GM18498 (cell line): ENCODE data around the gene RFPL2.
"Not testable (repeated sequence)": the region's sequence is repeated elsewhere in the genome, so short reads cannot be mapped to it uniquely, and the experiment has no call there.

Experiments used
- ATAC-seq: cut with Tn5 transposase; IDR thresholded peaks from one replicate; pipeline ENCODE4 v1.9.1; 2021; ENCODE audit warnings: mild to moderate bottlenecking, moderate library complexity; ENCODE audit not compliant: unreplicated experiment

RFPL2 gene

DNA sequence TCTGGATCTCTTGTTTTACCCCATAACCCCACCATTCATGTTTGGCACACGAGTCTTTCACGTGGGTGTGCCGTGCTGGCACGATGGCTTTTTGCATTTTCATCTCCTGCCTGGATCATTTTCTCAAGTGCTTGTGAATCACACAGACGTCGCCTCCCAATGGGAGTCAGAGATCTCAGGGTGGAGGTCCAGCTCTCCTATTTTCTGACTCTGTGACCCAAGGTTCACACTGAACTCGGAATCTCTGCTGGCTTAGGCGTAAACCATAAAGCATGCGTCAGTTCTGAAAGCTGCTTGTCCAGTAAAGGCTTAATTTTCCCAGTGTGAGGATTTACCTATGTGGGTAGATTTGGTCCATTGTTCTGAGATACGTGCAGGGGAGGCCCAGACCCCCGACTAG lies 29.8 kb downstream of the RFPL2 start:
- ATAC-seq = no peak

DNA sequence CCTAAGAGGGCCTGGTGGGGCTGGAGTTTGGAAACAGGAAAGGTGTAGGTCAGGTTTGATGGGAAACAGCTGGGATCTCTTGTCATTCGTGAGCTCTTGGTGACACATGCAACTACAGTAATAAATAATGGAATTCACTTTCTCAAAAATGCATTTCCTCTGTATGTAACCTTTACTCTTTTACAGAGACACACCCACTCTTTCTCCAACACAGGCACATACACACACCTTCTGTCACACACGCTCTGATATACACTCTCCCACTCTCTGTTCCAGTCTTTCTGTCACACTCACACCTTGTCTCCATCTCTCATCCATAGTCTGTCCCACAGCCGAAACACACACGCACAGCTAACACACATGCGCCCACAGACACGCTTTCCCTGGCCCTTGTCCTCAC lies 39.2 kb downstream of the RFPL2 start:
- no peak for ATAC-seq

DNA sequence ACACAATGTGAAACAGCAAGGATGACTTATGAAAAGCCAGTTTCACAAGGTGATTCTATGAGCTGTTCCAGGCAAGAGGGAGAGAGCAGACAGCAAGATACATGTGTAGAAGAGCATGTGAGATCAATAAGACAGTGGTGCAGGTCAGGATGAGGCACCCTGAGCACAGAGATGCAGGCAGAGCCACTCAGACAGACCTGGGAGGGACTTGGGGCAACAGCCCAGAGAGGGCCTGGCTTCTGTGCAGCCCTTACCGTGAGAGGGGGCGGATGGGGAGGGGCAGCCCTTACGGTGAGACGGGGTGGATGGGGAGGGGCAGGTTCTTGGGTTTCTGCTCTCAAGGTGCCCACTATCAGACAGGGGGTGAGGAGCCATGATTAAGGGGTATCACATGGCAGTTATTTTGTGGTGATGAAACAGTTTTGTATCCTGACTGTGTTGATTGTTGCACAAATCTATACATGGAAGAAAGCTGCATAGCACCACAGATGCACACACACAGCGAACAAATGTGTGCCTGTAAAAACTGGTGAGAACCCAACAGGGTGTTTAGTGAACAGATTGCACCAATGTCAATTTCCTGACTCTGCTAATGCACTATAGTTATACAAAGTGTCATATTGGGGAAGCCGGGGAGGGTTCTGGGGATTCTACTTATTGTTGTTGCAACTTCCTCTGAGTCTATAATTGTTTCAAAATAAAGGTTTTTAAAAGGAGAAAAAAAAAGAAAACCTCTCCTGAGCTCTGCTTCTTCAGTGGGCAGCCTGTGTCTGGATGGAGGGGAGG lies 40.6 kb downstream of the RFPL2 start:
- ATAC-seq = no peak

DNA sequence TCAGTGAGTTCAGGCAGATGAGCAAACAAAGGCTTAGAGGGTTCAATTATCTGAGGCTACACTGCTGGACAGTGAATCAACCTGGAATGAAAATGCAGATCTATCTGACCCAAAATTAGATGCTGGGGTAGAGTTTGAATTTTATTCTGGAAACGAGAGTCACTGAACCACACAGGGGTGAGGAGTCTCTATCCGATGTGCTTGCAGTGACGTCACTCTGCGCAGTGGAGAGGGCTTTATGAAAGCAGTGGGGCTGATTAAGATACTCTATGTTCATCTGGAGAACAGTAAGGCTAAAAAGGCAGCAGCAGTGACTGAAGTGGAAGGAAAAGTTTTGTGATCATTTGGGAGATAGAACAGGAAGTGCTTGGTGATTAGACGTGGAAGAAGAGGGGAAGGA lies 44.5 kb downstream of the RFPL2 start:
- ATAC-seq = not testable (repeated sequence)

DNA sequence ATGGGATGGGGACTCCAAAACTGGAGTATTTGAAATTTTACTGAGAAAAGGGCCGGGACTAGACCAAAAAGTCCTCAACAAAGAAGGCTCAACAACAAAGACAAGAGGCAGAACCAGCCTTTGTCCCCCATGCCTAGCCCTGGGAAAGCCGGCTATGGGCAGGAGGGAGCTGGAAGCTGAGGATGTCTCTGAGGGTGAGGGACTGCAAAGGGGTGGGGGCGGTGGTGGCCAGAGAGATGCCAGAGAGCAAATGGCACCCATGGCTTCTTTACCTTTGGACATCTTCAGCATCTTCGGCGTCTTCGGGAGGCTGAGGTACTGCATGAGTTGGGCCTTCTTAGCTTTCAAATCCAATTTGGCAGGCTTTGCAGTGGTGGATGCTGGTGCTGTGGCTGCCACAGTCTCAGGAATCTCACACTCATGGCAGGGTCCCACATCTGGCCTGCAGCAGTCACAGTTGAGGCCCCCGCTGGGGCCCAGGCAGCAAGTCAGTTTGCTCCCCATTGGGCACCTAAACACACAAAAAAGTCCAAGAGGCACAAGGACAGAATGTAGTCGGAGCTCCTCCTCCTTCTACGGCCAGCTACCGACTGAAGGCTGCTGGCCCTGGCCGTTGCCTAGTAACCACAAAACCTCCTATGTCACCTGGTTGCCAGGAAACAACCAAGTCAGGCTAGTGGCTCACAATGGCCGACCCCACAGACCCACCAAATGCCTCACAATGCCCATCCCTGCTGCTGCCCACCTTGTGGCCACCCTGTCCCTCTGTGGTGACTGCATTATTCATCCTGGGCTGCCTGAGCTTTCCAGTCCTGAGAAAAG lies 46.0 kb downstream of the RFPL2 start, which contains the start of gene C22orf42:
Gene C22orf42, minus strand, starts transcription at position 592 of the 822 bp plus-strand sequence. Its CDS starts 88 bp downstream, at position 504.
- no peak for ATAC-seq

DNA sequence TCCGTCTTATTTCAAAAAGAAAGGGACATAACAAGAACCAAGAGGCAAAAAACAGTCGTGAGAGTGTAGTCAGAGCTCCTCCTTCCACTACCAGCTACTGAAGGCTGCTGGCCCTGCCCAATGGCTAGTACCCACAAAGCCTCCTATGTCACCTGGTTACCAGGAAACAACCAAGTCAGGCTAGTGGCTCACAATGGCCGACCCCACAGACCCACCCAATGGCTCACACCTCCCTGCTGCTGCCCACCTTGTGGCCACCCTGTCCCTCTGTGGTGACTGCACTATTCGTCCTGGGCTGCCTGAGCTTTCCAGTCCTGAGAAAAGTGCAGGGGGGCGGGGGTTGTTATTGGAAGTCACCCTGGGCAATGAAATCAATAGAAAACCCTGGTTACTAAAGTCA lies 47.2 kb downstream of the RFPL2 start:
- not testable (repeated sequence) for ATAC-seq

DNA sequence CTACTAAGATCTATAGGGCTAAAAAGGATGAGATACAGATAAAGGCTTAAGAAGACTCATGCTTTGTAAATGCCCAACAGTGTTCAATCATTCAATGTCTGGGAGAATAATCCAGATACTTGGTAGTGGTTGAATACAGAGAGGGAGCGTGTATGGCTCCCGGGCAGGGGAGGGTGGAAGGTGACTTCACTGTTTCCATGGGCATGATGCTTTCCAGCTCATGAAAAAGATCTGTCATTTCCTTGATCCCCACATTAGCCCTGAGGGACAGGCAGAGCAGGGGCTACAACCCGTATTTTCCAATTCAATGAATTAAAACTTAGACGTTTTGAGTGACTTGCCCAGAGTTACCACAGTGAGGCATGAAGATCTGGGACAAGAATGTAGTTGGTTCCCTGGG lies 50.1 kb downstream of the RFPL2 start:
- not testable (repeated sequence) for ATAC-seq

DNA sequence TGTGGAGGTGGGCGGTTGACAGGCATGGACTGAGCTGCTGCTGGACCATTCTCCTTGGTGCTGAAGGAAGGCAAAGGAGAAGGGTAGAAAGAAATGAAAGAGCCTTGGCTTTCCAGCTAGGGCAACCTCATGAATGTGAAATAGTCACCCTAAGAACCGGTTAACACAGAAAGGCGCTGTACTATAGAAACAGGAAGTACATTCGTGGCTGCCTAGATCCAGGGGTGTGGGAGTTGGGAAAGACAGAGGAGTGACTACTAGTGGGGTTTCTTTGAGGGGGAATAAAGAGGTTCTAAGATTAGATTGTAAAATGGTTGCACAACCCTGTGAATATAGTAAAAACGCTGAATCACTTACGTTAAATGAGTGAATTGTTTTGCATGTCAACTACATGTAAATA lies 53.2 kb downstream of the RFPL2 start:
- ATAC-seq = not testable (repeated sequence)

DNA sequence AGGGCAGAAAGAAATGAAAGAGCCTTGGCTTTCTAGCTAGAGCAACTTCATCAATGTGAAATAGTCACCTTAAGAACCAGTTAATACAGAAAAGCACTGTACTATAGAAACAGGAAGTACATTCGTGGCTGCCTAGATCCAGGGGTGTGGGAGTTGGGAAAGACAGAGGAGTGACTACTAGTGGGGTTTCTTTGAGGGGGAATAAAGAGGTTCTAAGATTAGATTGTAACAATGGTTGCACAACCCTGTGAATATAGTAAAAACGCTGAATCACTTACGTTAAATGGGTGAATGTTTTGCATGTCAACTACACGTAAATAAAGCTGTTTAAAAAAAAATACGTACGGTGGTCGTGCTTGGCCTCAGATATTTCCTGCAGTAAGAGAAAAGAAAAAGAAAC lies 54.2 kb downstream of the RFPL2 start:
- not testable (repeated sequence) for ATAC-seq

DNA sequence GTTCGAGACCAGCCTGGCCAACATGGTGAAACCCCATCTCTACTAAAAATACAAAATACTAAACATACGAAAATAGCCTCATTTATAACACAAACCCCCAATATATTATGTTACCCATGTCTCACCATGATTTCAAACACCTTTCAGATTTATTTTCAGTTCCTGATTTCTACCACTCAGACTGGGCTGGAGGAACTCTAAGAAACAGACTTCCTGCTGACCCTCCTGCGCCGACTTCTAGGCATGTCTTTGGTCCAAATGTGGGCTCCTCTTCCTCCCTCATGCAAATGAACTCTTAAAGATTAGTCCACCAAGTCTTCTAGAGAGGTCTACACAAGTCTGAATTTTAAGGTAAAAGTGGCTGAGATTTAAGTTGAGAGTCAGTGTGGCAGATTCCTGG lies 56.5 kb downstream of the RFPL2 start:
- ATAC-seq = not testable (repeated sequence)

DNA sequence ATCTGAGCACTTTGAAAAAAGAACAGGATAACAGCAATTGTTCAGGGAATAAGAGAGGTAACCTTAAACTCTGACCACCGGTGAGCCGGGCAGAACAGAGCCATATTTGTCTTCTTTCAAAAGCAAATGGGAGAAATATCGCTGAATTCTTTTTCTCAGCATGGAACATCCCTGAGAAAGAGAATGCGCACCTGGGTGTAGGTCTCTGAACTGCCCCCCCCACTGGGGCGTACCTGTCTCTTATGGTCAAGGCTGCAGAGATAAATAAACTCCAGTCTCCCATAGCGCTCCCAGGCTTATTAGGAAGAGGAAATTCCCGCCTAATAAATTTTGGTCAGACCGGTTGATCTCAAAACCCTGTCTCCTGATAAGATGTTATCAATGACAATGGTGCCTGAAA lies 57.7 kb downstream of the RFPL2 start:
- ATAC-seq = not testable (repeated sequence)

DNA sequence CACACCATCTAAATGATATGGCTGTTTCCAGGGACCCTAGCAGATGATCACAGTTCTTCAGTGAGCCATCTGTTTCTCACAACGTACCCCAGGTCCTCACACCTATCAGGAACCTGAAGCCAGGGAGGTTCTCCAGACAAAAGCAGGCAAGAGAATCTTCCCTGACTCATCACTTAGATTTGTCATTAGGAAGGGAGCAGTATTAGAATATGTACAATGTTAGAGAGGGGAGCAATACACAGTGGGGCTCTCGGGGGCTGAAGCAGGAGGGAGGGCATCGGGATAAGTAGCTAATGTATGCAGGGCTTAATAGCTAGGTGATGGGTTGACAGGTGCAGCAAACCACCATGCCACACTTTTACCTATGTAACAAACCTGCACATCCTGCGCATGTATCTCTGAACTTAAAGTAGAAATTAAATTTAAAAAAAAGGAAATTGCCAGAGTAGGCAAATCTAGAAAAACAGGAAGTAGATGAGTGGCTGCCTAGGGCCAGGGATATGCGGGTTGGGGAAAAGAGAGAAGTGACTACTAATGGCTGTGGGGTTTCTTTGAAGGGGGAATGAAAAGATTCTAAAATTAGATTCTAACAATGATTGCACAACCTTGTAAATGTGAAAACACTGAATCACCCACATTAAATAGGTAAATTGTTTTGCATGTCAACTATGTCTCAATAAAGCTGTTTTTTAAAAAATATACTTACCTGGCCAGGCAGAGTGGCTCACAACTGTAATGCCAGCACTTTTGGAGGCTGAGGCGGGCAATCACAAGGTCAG lies 60.2 kb downstream of the RFPL2 start:
- ATAC-seq = no peak

DNA sequence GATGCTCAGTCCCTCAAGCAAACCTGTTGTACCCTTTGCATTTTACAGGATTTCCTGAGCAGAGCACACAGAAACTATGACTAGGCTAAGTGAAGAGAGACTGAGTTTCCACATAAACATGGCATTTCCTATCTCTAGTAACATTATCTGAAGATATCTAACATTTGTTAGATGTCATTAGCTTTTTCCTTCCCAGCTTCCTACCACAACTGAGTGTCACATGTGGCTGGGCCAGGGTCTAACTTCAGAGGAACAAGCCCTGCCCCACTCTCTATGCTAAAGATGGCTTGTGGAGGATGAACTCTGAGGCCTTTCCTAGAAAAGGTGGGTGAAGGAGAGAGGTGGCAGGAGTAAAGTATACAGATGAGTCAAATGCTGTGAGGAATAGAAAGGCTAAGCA lies 62.3 kb downstream of the RFPL2 start:
- no peak for ATAC-seq

DNA sequence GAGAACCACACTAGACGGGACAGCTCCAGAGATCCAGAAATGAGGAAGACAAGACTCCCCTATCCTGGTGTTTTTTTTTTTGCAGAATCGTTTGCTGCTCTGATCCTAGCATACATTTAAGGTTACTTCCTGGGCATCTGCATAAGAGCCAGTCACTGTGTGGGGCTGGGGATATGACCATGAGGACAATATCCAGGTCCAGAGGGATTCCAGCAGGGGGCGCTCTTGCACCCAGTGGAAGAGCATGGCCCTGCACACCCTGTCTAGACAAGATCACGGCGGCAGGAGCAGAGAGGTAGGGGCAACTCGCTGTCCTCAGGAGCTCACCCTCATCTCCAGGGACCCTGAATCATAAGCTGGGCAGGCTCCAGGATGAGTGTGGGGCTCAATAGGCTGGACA lies 64.2 kb downstream of the RFPL2 start:
- not testable (repeated sequence) for ATAC-seq
